Measurements from ENCODE around the gene TMEM120A. TPM values are rescaled to one million over a fixed set of nuclear protein-coding genes. Genes with fewer than 3 reads are reported as not detected.
A peak's percentile ranks its signal among the peaks of the same experiment; 100 is the strongest.

TMEM120A gene
- total RNA-seq, 1 donor from 2014 or later: 20.7 TPM

Small RNA genes within 50 kb of the gene (small RNA-seq; reads per million reads assigned to genes)
- gene SNORA14A (ENCODE audit: low replicate concordance): 6.5 reads per million, percentile 92 among the genes with 10 or more reads in this experiment

Other genes with a start within 250 kb of the TMEM120A start
- not detected for gene CCL26, start 222.4 kb downstream of the TMEM120A start, total RNA-seq
- not detected for gene CCL24, start 180.8 kb downstream of the TMEM120A start, total RNA-seq
- gene RHBDD2, start 115.6 kb downstream of the TMEM120A start, total RNA-seq: 32.0 TPM
- 47.5 TPM for gene POR, start 79.4 kb downstream of the TMEM120A start, total RNA-seq
- 15.0 TPM for gene STYXL1, start 53.4 kb upstream of the TMEM120A start, total RNA-seq
- 38.1 TPM for gene MDH2, start 53.5 kb upstream of the TMEM120A start, total RNA-seq
- 8.1 TPM for gene SRRM3, start 207.3 kb upstream of the TMEM120A start, total RNA-seq

Measured in temporal lobe (tissue), 2 donors.